GM20431 (cell line): ENCODE data around the gene DCAF6.

ENCODE experiments used
- in situ Hi-C: fragments of 300-500 bp; cut with MseI, MboI; formaldehyde crosslinking; loops from one replicate; pipeline ENCODE4 v1.15.0; 2020; ENCODE audit warnings: low sequenced_read_pairs; ENCODE audit not compliant: unreplicated experiment

The DCAF6 gene

GRCh38 chr1:168081373-168082007 lies 145.0 kb downstream of the DCAF6 start:
- in situ Hi-C loops = no loop called here

- in situ Hi-C loops = no loop called here
These were observed 145.8 kb downstream of the DCAF6 start for GRCh38 chr1:168082008-168082876.

- in situ Hi-C loops = no loop called here
These were observed 147.2 kb downstream of the DCAF6 start for GRCh38 chr1:168083456-168084325.

GRCh38 chr1:168084396-168085231 lies 148.1 kb downstream of the DCAF6 start:
- in situ Hi-C loops = no loop called here

- in situ Hi-C loops = no loop called here
These were observed 149.0 kb downstream of the DCAF6 start for GRCh38 chr1:168085401-168085872.

- in situ Hi-C loops = no loop called here
These were observed 150.0 kb downstream of the DCAF6 start for GRCh38 chr1:168086438-168086837.

GRCh38 chr1:168087696-168088095 lies 151.2 kb downstream of the DCAF6 start:
- in situ Hi-C loops = no loop called here

- in situ Hi-C loops = no loop called here
These were observed 152.2 kb downstream of the DCAF6 start for GRCh38 chr1:168088511-168089325.

GRCh38 chr1:168089326-168089978 lies 153.0 kb downstream of the DCAF6 start:
- in situ Hi-C loops = no loop called here

GRCh38 chr1:168089979-168090337 lies 153.5 kb downstream of the DCAF6 start:
- in situ Hi-C loops = no loop called here

- in situ Hi-C loops = no loop called here
These were observed 153.9 kb downstream of the DCAF6 start for GRCh38 chr1:168090395-168090794.

- in situ Hi-C loops = no loop called here
These were observed 154.6 kb downstream of the DCAF6 start for GRCh38 chr1:168091063-168091462.

- in situ Hi-C loops = no loop called here
These were observed 155.5 kb downstream of the DCAF6 start for GRCh38 chr1:168091720-168092550.

GRCh38 chr1:168092566-168093355 lies 156.3 kb downstream of the DCAF6 start:
- in situ Hi-C loops = no loop called here

GRCh38 chr1:168093616-168094015 lies 157.1 kb downstream of the DCAF6 start:
- in situ Hi-C loops = no loop called here

- in situ Hi-C loops = no loop called here
These were observed 159.0 kb downstream of the DCAF6 start for GRCh38 chr1:168095476-168095875.
